Stimulated activated naive CD4-positive, alpha-beta T cell treated with Interleukin-2 at 50 U/mL for 16 hours (primary cell): Measurements from ENCODE around the gene KCTD8.
"Not testable (repeated sequence)": the region's sequence is repeated elsewhere in the genome, so short reads cannot be mapped to it uniquely, and the experiment has no call there.

ENCODE experiments used
- DNase-seq: peaks from one replicate; lab custom pipeline; 2025; lab: John Stamatoyannopoulos, UW

The KCTD8 gene

GRCh38 chr4:44326741-44327140 lies 121.9 kb downstream of the KCTD8 start:
- DNase-seq = no peak

GRCh38 chr4:44320833-44321232 lies 127.8 kb downstream of the KCTD8 start:
- DNase-seq = no peak

GRCh38 chr4:44319129-44319528 lies 129.5 kb downstream of the KCTD8 start:
- no peak for DNase-seq

- DNase-seq = no peak
Measured at GRCh38 chr4:44313702-44314101, 134.9 kb downstream of the KCTD8 start.

GRCh38 chr4:44287505-44287904 lies 161.1 kb downstream of the KCTD8 start:
- DNase-seq = no peak

GRCh38 chr4:44279469-44279868 lies 169.1 kb downstream of the KCTD8 start:
- DNase-seq = no peak

GRCh38 chr4:44279066-44279465 lies 169.5 kb downstream of the KCTD8 start:
- no peak for DNase-seq

GRCh38 chr4:44257461-44257860 lies 191.1 kb downstream of the KCTD8 start:
- no peak for DNase-seq

GRCh38 chr4:44256414-44256813 lies 192.2 kb downstream of the KCTD8 start:
- no peak for DNase-seq

GRCh38 chr4:44237643-44238042 lies 211.0 kb downstream of the KCTD8 start:
- DNase-seq = no peak

- DNase-seq = no peak
Measured at GRCh38 chr4:44235897-44236296, 212.7 kb downstream of the KCTD8 start.

GRCh38 chr4:44232262-44232661 lies 216.3 kb downstream of the KCTD8 start:
- DNase-seq = no peak

GRCh38 chr4:44231006-44231405 lies 217.6 kb downstream of the KCTD8 start:
- no peak for DNase-seq

- DNase-seq = no peak
Measured at GRCh38 chr4:44228326-44228725, 220.3 kb downstream of the KCTD8 start.

GRCh38 chr4:44221407-44221806 lies 227.2 kb downstream of the KCTD8 start:
- no peak for DNase-seq

- no peak for DNase-seq
Measured at GRCh38 chr4:44210750-44211149, 237.9 kb downstream of the KCTD8 start.

GRCh38 chr4:44196796-44197195 lies 251.8 kb downstream of the KCTD8 start:
- no peak for DNase-seq

- no peak for DNase-seq
Measured at GRCh38 chr4:44194365-44194764, 254.2 kb downstream of the KCTD8 start.

GRCh38 chr4:44186850-44187246 lies 261.8 kb downstream of the KCTD8 start:
- DNase-seq = no peak

- no peak for DNase-seq
Measured at GRCh38 chr4:44186096-44186849, 262.3 kb downstream of the KCTD8 start.

- DNase-seq = not testable (repeated sequence)
Measured at GRCh38 chr4:44181491-44182349, 266.9 kb downstream of the KCTD8 start.

GRCh38 chr4:44167766-44168165 lies 280.8 kb downstream of the KCTD8 start:
- not testable (repeated sequence) for DNase-seq

GRCh38 chr4:44165938-44166337 lies 282.7 kb downstream of the KCTD8 start:
- DNase-seq = no peak
